ENCODE measurements around the gene EHD1. TPM values are rescaled to one million over a fixed set of nuclear protein-coding genes. Genes with fewer than 3 reads are reported as not detected.
"Not testable (repeated sequence)": the region's sequence is repeated elsewhere in the genome, so short reads cannot be mapped to it uniquely, and the experiment has no call there.

Gene EHD1
- total RNA-seq, 1 experiment from 2014 or later, result 64.8 TPM

DNA sequence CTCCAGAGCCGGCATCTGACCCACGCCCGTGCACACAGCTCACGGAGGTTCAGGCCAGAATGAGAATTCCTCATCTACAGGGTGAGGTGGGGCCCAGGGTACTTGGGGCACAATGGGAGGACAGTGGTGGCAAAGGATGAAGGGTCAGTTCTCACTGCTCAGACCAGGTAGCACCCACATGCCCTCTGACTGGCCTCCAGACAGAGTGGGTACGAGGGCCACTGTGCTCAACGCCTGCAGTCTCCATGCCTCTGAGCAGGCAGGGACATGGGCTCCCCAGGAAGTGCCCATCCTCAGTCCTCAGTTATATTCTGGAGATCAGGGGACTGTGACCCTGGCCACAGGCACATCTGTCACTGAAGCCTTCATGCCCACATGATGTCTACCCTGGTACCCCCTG lies 20.9 kb downstream of the EHD1 start:
- DNase-seq, result no peak
- H3K36me3 ChIP-seq, result peaks cover 66% of the 10 kb centered on the region
- no peak overlapping the region for H3K4me3 ChIP-seq
- H3K9me3 ChIP-seq, result no peaks in the 10 kb centered on the region
- no peaks in the 10 kb centered on the region for H3K27me3 ChIP-seq

DNA sequence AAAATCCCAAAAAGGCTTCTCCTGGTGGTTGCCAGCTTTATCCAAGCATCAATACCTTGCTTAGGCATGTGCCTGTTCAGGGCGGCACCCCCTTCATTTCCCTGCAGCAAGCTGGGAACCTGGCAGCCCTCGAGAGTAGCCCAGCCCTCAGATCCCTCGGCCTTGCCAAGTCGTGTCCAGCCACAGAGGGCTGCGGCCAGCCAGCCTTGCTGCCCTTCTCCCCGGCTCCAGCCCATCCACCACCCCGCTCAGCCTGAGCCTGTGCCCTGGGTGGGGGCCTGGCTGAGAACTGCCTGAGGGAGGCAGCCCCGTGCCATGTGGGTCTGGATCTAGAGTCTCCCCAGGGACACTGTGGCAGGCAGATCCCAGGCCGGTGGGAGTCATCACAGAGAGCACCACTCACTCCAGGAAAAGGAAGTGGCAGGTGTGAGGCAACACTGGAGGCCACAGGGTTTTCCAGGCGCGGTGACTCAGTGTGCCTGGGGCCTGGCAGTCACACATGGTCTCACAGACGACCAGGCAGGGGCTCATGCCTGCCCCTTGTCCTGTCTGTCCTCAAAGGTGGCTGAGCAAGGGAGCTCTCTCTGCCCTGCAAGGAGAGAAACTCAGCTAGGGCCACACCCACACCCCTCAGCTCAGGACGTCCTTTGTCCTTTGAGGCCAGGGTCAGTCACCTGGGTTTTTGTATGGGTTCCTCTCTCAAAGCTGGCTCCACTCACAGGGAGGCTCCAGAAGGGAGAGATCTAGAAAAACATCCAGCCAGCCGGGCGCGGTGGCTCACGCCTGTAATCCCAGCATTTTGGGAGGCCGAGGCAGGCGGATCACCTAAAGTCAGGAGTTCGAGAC lies 21.8 kb downstream of the EHD1 start:
- peak; percentile 94 for DNase-seq

DNA sequence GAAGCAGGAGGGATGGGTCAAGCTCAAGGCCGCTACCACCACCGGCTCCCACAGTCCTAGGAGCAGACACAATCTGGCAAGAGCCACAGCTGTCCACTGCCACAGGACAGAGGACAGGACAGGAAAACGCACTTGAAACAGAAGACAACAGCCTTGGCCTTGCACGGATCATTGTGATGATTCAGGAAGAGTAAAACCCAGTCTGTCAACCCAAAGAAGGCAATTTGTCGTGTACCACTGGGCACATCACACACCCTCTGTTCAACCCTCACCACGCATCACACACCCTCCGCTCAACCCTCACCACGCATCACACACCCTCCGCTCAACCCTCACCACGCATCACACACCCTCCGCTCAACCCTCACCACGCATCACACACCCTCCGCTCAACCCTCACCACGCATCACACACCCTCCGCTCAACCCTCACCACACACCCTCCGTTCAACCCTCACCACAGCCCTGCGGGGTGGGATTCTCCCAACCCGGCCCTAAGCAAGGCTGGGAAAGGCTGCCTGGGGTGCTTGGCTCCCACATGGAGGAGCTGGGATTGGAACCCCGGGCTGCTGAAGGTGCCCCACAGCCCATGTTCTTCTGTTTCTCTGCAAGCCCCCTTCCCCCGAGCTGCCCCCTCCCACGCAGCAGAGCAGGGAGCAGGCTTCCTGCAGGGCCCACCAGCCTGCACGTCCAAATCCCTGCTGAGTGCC lies 22.7 kb downstream of the EHD1 start:
- Histone ChIP-seq H3K9me3 (no peaks in the 10 kb centered on the region), H3K27me3 (no peaks in the 10 kb centered on the region), H3K36me3 (peaks cover 63% of the 10 kb centered on the region), H3K4me3 (no peak overlapping the region)
- no peak for DNase-seq

More for the DNA sequence above, 21.8 kb downstream of the EHD1 start:
- H3K36me3 ChIP-seq, result peaks cover 66% of the 10 kb centered on the region
- no peaks in the 10 kb centered on the region for H3K9me3 ChIP-seq
- H3K27me3 ChIP-seq, result no peaks in the 10 kb centered on the region
- H3K4me3 ChIP-seq, result no peak overlapping the region

DNA sequence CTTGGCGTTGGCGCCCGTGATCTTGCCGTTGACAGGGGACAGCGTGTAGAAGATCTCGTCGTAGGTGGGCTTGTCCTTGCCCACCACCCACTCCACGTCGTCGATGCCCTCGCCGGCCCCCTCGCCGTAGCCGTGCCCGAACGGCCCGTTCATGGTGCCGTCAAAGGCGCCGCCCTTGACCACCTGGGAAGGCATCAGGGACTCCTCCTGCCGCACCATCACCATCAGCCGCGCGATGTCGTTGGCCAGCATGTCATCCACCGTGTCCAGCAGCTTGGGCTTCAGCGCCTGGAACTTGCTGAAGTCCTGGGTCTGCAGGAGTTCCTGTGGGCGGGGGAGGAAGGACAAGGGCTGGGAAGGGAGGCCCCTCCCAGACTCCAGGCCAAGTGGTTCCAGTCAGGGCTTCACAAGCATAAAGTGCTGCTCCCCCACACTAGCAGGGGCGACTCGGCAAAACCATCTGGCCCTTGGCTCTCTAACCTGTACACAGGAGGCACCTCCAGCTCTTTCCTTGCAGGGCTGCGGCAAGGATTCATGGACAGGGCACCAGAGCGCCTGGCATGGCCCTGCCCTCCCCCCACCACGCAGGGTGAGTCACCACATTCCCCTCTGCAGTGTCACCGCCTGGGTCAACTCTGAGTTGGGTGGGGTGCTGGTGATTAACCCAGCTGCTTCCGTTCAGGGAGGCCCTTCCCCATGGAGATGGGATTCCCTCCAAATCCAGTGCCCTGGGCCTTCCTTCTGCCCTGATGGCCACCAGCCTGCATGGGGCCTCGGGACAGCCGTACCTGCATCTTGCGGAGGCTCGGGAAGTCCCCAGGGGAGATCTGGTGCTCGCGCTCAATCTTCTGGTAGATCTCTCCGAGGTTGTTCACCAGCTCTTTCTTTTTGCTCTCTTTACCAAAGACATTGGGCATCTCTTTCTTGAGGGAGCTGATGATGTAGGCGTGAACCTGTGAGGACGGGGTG lies 23.6 kb downstream of the EHD1 start:
- DNase-seq, result peak; percentile 97
- peaks cover 61% of the 10 kb centered on the region for H3K36me3 ChIP-seq
- H3K4me3 ChIP-seq, result no peak overlapping the region
- H3K9me3 ChIP-seq, result no peaks in the 10 kb centered on the region
- H3K27me3 ChIP-seq, result no peaks in the 10 kb centered on the region

DNA sequence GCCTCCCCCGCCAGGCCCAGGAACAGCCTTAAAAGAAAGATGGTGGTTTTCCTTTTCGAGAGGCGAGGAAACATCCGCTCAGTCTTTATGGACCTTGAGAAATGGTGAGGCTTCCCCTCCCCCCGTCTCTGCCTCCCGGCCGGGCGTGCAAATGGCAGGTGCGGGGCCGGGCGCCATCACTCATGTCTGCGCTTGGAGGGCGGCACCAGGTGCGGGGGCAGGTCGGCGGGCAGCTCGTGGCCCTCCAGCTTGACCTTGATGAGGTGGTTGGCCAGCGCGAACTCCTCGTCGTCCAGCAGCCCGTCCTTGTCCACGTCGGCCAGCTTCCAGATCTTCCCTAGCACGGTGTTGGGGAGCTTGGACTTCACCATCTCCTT lies 24.3 kb downstream of the EHD1 start:
- Histone ChIP-seq H3K27me3 (no peaks in the 10 kb centered on the region), H3K9me3 (no peaks in the 10 kb centered on the region), H3K4me3 (no peak overlapping the region), H3K36me3 (peaks cover 55% of the 10 kb centered on the region)
- no peak for DNase-seq

DNA sequence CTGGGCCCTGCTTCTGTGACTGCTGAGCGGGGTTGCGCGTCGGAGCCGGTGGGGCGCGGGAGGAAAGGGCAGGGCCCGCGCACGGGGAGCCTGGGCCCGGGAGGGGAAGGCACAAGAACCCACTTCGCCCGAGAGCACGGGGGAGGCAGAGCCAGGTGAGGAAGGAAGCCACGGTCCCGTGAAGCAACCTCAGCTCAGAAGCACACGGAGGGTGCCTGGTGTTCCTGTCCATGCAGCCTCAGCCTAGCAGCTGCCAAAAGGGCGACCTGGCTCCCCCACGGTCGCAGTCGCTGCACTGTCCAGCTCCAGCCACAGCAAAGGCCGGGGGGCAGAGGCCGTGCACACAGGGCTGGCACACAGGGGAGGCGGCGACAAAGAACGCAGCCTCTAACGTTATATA lies 24.7 kb downstream of the EHD1 start:
- no peaks in the 10 kb centered on the region for H3K27me3 ChIP-seq
- no peaks in the 10 kb centered on the region for H3K9me3 ChIP-seq
- no peak for DNase-seq
- H3K4me3 ChIP-seq, result no peak overlapping the region
- peaks cover 51% of the 10 kb centered on the region for H3K36me3 ChIP-seq

DNA sequence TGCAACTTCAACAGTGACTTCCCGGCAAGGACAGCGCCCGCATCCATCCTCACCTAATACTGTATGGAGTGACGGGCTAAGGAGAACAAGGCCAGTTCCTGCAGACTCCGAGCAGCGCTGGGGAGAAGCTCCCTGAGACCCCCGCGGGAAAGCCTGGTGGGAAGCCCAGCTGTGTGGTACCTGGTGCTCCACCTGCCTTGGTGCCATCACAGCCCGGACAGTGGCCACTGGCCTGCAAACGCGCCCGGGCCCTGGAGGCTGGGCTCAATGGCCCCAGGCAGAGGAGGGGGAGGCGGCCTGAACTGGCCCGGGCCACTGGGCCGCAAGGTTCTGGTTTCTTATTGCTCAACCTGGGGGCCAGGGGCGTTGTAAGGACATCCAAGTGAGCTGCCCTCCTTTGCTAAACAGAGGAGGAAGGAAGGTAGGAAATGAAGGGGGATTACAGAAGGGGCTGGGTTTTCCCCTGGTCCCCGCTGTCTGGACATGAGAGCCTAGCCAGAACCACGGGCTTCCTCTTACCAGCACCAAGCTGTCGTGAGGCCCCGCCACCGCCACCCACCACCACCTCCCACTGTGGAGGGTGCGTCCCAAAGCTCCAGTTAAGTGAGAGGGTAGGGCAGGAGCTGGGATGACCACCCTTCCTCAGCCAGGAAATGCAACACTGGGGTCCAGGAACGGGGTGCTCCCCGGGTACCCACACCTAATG lies 25.5 kb downstream of the EHD1 start:
- Histone ChIP-seq H3K4me3 (no peak overlapping the region), H3K9me3 (no peaks in the 10 kb centered on the region), H3K36me3 (peaks cover 47% of the 10 kb centered on the region)

DNA sequence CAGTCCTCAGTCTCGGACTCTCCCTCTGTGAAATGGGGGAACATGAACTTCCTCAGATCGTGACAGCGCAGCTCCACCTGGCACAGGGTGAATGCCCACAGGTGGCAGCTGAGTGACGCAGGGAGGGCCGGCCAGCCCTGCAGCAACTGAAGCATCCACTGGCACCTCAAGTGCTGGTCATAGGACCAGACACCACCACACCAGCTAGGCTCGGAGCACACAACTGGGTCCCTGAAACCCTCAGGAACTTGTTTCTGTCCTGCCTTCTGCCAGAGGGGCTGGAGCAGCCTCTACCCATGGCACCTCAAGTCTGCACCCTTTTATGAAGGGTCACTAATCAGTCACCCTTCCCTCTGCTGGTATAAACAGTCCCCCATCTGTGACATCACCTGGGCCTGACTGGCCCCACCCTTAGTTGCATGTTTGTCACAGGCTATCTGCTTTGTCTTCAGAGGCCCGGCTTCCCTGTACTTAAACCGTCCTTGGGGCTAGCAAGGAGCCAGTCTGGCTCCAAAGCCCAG lies 26.5 kb downstream of the EHD1 start:
- Histone ChIP-seq H3K9me3 (no peaks in the 10 kb centered on the region), H3K4me3 (no peak overlapping the region), H3K27me3 (no peaks in the 10 kb centered on the region), H3K36me3 (peaks cover 41% of the 10 kb centered on the region)
- DNase-seq, result no peak

More for the DNA sequence above, 25.5 kb downstream of the EHD1 start:
- no peak for DNase-seq
- no peaks in the 10 kb centered on the region for H3K27me3 ChIP-seq

DNA sequence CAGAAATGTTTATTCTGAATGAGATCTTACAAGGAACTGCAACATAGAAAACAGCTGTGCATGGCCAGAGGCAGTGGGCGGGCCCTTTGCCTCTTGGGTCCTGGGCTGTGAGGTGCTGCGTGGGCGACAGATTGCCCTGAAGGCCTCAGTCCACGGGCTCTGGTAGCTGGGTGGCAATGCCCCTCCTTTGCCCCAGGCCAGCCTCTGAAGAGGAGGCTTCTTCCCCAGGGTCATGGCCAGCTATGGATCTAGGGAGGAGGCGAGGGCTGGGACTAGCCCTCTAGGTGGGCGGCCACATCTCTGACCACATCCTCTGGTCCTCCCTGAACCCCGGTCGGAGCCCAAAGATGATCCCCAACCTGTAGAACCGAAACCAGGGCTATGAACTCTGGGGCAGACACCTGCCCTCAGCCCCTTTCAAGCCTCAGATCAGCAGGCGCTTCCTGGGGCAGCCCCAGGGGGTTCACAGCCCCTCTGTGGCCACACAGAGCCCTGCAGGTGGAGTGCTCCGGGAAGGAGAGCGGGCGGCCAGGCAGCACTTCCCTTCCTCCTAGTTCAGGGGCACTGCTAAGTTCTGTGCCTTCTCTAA lies 27.3 kb downstream of the EHD1 start:
- peak; percentile 65 for DNase-seq
- H3K9me3 ChIP-seq, result no peaks in the 10 kb centered on the region
- H3K27me3 ChIP-seq, result no peaks in the 10 kb centered on the region
- no peak overlapping the region for H3K4me3 ChIP-seq
- H3K36me3 ChIP-seq, result peaks cover 38% of the 10 kb centered on the region

DNA sequence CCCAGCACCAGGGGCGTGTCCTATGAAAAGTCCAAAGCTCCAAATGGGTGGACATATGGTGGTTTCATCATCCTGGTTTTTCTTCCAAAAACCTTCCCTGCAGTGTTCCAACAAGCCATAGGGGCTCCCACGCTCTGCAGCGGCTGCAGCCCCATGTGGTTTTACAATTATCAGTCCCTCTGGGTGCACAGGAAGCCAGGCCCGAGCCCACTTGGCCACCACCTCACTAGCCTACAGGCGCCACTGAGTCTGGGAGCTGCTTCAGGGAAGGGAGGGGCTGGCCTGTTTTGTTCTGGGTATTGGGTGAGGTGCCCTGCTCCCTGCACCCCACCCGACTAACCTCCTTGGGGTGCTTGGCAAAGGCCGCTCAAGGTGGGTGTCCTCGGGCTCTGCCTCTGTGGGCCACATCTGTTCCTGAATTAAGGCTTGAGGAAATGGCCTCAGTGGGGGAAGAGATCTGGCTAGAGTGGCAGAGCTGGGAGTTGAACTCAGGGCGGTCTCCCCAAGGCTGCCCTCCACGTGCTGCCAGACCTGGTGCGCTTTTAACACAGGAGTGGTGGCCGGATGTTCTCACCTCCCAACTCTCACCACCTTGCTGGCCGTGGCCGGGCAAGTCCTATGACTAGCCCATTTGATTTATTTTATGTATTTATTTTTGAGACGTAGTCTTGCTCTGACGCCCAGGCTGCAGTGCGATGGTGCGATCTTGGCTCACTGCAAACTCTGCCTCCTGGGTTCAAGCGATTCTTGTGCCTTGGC lies 28.6 kb downstream of the EHD1 start:
- Histone ChIP-seq H3K9me3 (no peaks in the 10 kb centered on the region), H3K36me3 (peaks cover 26% of the 10 kb centered on the region)
- peak; percentile 54 for DNase-seq

DNA sequence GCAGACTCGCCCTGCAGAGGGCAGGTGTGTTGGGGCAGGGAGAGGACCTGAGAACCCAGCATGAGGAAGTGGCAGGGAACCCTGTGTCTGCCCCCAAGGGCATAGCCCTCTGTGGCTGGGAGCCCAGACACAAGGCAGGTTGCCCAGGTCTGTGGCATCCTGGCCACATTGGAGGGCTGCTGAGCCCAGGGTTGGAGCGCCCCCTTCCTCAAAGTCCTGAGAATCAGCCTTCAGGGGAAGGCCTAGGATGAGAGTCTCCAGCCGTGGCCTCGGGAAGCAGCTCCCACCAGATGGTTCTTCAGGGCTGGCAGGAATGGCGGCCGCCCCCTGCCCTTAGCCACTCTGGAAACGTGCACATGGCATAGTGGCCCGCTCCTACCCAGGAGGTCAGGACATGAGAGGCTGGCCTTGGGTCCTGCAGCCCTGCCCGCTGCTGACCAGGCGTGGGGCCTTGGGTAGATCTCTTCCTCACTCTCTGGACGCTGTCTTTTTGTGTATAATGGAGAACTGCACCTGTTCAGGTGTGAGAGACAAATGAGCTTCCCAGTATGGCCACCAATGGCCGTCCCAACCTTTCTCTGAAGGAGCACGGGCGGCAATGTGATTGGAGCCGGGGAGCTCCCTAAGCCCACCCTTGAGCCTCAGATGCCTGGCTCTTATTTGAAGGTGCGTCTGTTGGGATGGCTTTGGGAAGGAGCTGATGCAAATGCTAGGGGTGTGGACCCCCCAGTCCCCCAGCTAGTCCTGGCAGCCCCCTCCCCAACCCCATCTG lies 29.4 kb downstream of the EHD1 start:
- Histone ChIP-seq H3K36me3 (peaks cover 18% of the 10 kb centered on the region), H3K27me3 (no peaks in the 10 kb centered on the region), H3K9me3 (no peaks in the 10 kb centered on the region), H3K4me3 (no peak overlapping the region)
- DNase-seq, result no peak

More for the DNA sequence above, 28.6 kb downstream of the EHD1 start:
- no peaks in the 10 kb centered on the region for H3K27me3 ChIP-seq
- H3K4me3 ChIP-seq, result no peak overlapping the region

DNA sequence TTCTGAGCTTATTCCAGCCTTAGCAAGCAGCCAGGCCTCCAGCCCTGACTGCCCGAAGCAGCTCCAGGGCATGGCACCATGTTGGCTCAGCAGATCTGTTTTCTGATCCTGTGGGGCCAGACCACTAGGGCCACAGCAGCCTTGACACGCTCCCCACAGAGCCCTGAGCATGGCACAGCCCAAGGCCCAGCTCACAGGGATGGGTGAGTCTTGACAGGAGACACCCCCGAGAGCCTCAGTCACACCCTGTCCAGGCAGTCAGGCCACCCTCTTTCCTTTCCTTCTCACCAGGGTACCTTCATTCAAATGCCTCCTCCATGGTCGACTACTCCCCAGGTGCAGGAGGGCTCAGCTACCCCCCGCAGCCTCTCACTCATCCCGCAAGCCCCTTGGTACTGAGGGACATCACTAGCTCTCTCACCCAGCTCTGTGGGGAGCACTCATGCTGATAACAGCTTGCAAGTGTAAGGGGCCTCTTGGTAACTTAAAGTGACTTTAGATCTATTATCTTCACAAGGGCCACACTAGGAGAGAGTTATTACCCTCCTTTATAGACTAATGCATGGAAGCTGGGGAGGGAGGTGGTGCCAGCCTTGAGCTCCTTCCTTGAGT lies 30.1 kb downstream of the EHD1 start:
- H3K27me3 ChIP-seq, result no peaks in the 10 kb centered on the region
- no peak for DNase-seq
- H3K36me3 ChIP-seq, result peaks cover 12% of the 10 kb centered on the region
- no peaks in the 10 kb centered on the region for H3K9me3 ChIP-seq
- no peak overlapping the region for H3K4me3 ChIP-seq

DNA sequence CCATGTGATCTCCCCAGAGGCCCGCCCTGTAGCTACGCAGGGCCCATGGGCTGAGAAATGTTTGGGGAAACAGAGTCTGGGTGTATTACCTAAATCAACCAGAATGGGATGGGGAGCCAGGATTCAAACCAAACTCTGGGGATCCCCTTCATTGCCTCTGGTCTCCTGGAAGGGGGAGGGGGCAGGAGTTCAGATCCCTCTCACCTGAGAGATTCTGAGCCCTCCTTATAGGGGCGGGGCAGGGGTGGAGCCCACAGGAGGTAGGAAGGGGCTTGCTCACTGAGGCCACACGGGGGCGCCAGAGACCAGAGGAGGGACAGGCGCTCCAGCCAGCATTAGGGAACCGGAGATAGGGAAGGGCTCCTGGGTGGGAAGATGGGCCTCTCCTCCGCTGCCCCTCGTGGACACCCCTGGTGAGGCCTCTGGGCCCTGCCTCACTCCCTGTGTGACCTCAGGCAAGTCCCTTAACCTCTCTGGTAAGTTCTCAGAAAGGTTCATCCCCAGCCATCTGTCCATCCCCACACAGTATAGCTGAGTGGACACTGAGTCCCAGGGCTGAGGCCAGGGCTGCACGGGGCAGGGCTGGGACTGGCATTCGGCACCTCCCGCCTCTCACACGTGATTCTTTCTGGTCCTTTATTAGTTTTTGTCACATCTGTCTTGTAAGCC lies 31.3 kb downstream of the EHD1 start:
- DNase-seq, result peak; percentile 85
- Histone ChIP-seq H3K4me3 (no peak overlapping the region), H3K9me3 (no peaks in the 10 kb centered on the region), H3K27me3 (no peaks in the 10 kb centered on the region), H3K36me3 (peaks cover 3% of the 10 kb centered on the region)

DNA sequence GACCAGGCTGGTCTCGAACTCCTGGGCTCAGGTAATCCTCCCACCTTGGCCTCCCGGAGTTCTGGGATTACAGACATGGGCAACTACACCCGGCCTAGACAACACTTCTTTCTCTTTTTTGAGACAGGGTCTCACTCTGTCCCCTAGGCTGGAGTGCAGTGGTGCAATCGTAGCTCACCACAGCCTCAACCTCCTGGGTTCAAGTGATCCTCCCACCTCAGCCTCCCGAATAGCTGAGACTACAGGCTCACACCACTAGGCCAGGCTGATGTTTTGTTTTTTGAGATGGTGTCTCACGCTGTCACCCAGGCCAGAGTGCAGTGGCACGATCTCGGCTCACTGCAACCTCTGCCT lies 32.7 kb downstream of the EHD1 start:
- H3K27me3 ChIP-seq, H3K9me3 ChIP-seq, DNase-seq, H3K4me3 ChIP-seq, H3K36me3 ChIP-seq: not testable (repeated sequence)

All from MG63 (cell line).